SW 1271 (cell line): ENCODE measurements around the gene PPP1R15A.
"Not testable (repeated sequence)": the region's sequence is repeated elsewhere in the genome, so short reads cannot be mapped to it uniquely, and the experiment has no call there.

Experiments used
- DNase-seq, 2 experiments: peaks; one replicate each; lab custom pipeline; 2025; lab: John Stamatoyannopoulos, UW

PPP1R15A gene

GRCh38 chr19:48872182-48872883 lies at the start of gene PPP1R15A:
Gene PPP1R15A (plus strand): TSS chr19:48872421. CDS start chr19:48873234, 813 bp downstream.
- peak; percentile 63 to 93 for DNase-seq

- no peak for DNase-seq
Measured at GRCh38 chr19:48822514-48822913, 49.7 kb upstream of the PPP1R15A start.

GRCh38 chr19:48826606-48827020 lies 45.6 kb upstream of the PPP1R15A start:
- no peak for DNase-seq

- DNase-seq, result no peak
Measured at GRCh38 chr19:48830088-48830487, 42.1 kb upstream of the PPP1R15A start.

GRCh38 chr19:48830965-48831364 lies 41.3 kb upstream of the PPP1R15A start:
- DNase-seq, result no peak

GRCh38 chr19:48833049-48833448 lies 39.2 kb upstream of the PPP1R15A start:
- no peak for DNase-seq

- DNase-seq, result no peak
Measured at GRCh38 chr19:48833977-48834376, 38.2 kb upstream of the PPP1R15A start.

GRCh38 chr19:48835734-48836088 lies 36.5 kb upstream of the PPP1R15A start:
- peak; percentile 50 to 75 for DNase-seq

- DNase-seq, result peak; percentile 68 to 81
Measured at GRCh38 chr19:48836089-48837017, 35.9 kb upstream of the PPP1R15A start, which contains the start of gene HSD17B14. Gene HSD17B14 (minus strand): TSS chr19:48836491. CDS start chr19:48836411, 80 bp downstream.

GRCh38 chr19:48837051-48837524 lies 35.1 kb upstream of the PPP1R15A start:
- DNase-seq, result peak; percentile 89 to 94

- peak in 1 of 2 experiments; percentile 16 for DNase-seq
Measured at GRCh38 chr19:48837687-48838086, 34.5 kb upstream of the PPP1R15A start.

- no peak for DNase-seq
Measured at GRCh38 chr19:48841047-48841446, 31.2 kb upstream of the PPP1R15A start.

- DNase-seq, result no peak
Measured at GRCh38 chr19:48841571-48841970, 30.6 kb upstream of the PPP1R15A start.

- peak in 1 of 2 experiments; percentile 36 for DNase-seq
Measured at GRCh38 chr19:48842789-48843162, 29.4 kb upstream of the PPP1R15A start.

- DNase-seq, result peak; percentile 29 to 69
Measured at GRCh38 chr19:48844472-48844871, 27.7 kb upstream of the PPP1R15A start.

GRCh38 chr19:48845384-48845783 lies 26.8 kb upstream of the PPP1R15A start:
- DNase-seq, result no peak

GRCh38 chr19:48846659-48847058 lies 25.6 kb upstream of the PPP1R15A start:
- not testable (repeated sequence) for DNase-seq

GRCh38 chr19:48852292-48852691 lies 19.9 kb upstream of the PPP1R15A start:
- no peak for DNase-seq

GRCh38 chr19:48853483-48853882 lies 18.7 kb upstream of the PPP1R15A start:
- no peak for DNase-seq

- DNase-seq, result no peak
Measured at GRCh38 chr19:48854103-48854502, 18.1 kb upstream of the PPP1R15A start.

- DNase-seq, result no peak
Measured at GRCh38 chr19:48856921-48857320, 15.3 kb upstream of the PPP1R15A start.

- no peak for DNase-seq
Measured at GRCh38 chr19:48858984-48859710, 13.1 kb upstream of the PPP1R15A start.
